GM12878 (cell line): ENCODE results near the gene TPCN1. TPM values are rescaled to one million over a fixed set of nuclear protein-coding genes. Genes with fewer than 3 reads are reported as not detected.

Experiments
- ATAC-seq: fragments of 200-7000 bp; cut with Tn5 transposase; 3 replicates; pipeline ENCODE4 v1.9.1; 2020; ENCODE audit warnings: mild to moderate bottlenecking, moderate library complexity
- BruUV-seq: library from RNA; stranded (reverse); fragments of 400-500 nt; replicated peaks from 2 replicates; lab custom pipeline; 2021; lab: Mats Ljungman, UMichigan
- CTCF ChIA-PET: fragments of 300-600 bp; sonication (Branson Sonifier 250); formaldehyde crosslinking; extraction: SDS; loops from one replicate; lab custom pipeline; 2021; ENCODE audit warnings: inconsistent platforms; lab: Yijun Ruan, JAX
- POLR2A ChIA-PET: fragments of 350-600 bp; formaldehyde crosslinking; extraction: SDS; loops from one replicate; lab custom pipeline; 2021; ENCODE audit warnings: inconsistent platforms; lab: Charles Lee
- RAD21 ChIA-PET: fragments of 300-600 bp; sonication (Branson Sonifier 250); formaldehyde crosslinking; loops from one replicate; lab custom pipeline; 2023; ENCODE audit warnings: antibody characterized with exemption; ENCODE audit not compliant: unreplicated experiment; lab: Charles Lee
- SMC1A ChIA-PET: fragments of 300-600 bp; sonication (Branson Sonifier 250); formaldehyde crosslinking; loops from one replicate; lab custom pipeline; 2023; ENCODE audit not compliant: unreplicated experiment, uncharacterized antibody; lab: Charles Lee
- DNase-seq: peaks from one replicate; pipeline ENCODE4 v3.0.0-alpha.2; 2011; ENCODE audit warnings: low read depth, low spot score
- FAIRE-seq: peaks from 3 replicates; lab custom pipeline; 2011; peaks lifted over from hg19 to GRCh38; lab: Jason Lieb, UNC
- H2AFZ ChIP-seq: 2 replicates; pipeline ENCODE4 v1.6.0; 2011; ENCODE audit warnings: low read depth, low read length, control low read depth; ENCODE audit not compliant: control insufficient read depth
- H3K27ac ChIP-seq: 2 replicates; pipeline ENCODE4 v1.5.1; 2011; ENCODE audit warnings: control low read depth; ENCODE audit not compliant: control insufficient read depth, insufficient read depth
- H3K27me3 ChIP-seq, 2 experiments: replicated peaks in 1 of 2; 2 replicates each; pipeline versions ENCODE4 v1.6.0 to v1.6.1; 2011; ENCODE audit warnings: low read length in 1 of 2; ENCODE audit not compliant: control insufficient read depth in 2 of 2, insufficient read depth in 2 of 2
- H3K36me3 ChIP-seq, 2 experiments: 2 replicates each; pipeline ENCODE4 v1.5.1; 2011; ENCODE audit warnings: low read length in 1 of 2; ENCODE audit not compliant: control insufficient read depth in 2 of 2, insufficient read depth in 2 of 2
- H3K4me1 ChIP-seq: 2 replicates; pipeline ENCODE4 v1.6.1; 2011; ENCODE audit warnings: mild to moderate bottlenecking, low read length, moderate library complexity, mixed read lengths; ENCODE audit not compliant: control insufficient read depth, insufficient read depth
- H3K4me2 ChIP-seq: 2 replicates; pipeline ENCODE4 v1.6.0; 2011; ENCODE audit warnings: control low read depth; ENCODE audit not compliant: control insufficient read depth, insufficient read depth
- H3K4me3 ChIP-seq: fragments of 200-600 bp; sonication (generic); 2 replicates; pipeline ENCODE4 v1.5.1; 2016
- H3K79me2 ChIP-seq: 2 replicates; pipeline ENCODE4 v1.6.0; 2011; ENCODE audit warnings: low read length; ENCODE audit not compliant: control insufficient read depth, insufficient read depth
- H3K9ac ChIP-seq: 2 replicates; pipeline ENCODE4 v1.8.0; 2011; ENCODE audit warnings: low read length, control low read depth, mixed read lengths; ENCODE audit not compliant: control insufficient read depth, insufficient read depth
- H3K9me3 ChIP-seq: replicated peaks from 3 replicates; pipeline ENCODE4 v1.5.1; 2011; ENCODE audit warnings: mild to moderate bottlenecking, low read length; ENCODE audit not compliant: control insufficient read depth, insufficient read depth
- H4K20me1 ChIP-seq: 2 replicates; pipeline ENCODE4 v1.6.0; 2011; ENCODE audit not compliant: control insufficient read depth, insufficient read depth
- EED ChIP-seq: sonication (generic); IDR thresholded peaks from 2 replicates; pipeline ENCODE4 v1.6.1; 2016; ENCODE audit warnings: antibody characterized with exemption, low read depth
- ETV6 ChIP-seq, 2 experiments: fragments of 450-650 bp in 1 of 2; IDR thresholded peaks in 1 of 2; conservative IDR thresholded peaks in 1 of 2; 2 replicates each; pipeline ENCODE4 v1.6.1; 2014; ENCODE audit warnings: antibody characterized with exemption in 1 of 2, borderline replicate concordance in 1 of 2, low read depth in 1 of 2, mild to moderate bottlenecking in 1 of 2, moderate library complexity in 1 of 2
- GABPA ChIP-seq: IDR thresholded peaks from 2 replicates; pipeline ENCODE4 v1.6.1; 2014; ENCODE audit warnings: antibody characterized with exemption, low read depth, mild to moderate bottlenecking, inconsistent platforms
- MYC ChIP-seq: IDR thresholded peaks from 2 replicates; pipeline ENCODE4 v1.6.1; 2011; ENCODE audit warnings: mild to moderate bottlenecking, low read length, moderate library complexity, inconsistent platforms; ENCODE audit not compliant: insufficient read depth, insufficient replicate concordance, insufficient read length, severe bottlenecking
- RAD21 ChIP-seq: IDR thresholded peaks from 2 replicates; pipeline ENCODE4 v1.6.1; 2011; ENCODE audit warnings: mild to moderate bottlenecking, low read depth, low read length, moderate library complexity; ENCODE audit not compliant: insufficient read depth
- RCOR1 ChIP-seq: conservative IDR thresholded peaks from 2 replicates; pipeline ENCODE4 v1.6.1; 2012; ENCODE audit warnings: low read depth, low read length, improper control_type of control experiment
- SREBF2 ChIP-seq: IDR thresholded peaks from 2 replicates; pipeline ENCODE4 v1.6.1; 2012; ENCODE audit warnings: mild to moderate bottlenecking, low read length
- SRF ChIP-seq, 2 experiments: IDR thresholded peaks; 2 replicates each; pipeline ENCODE4 v1.6.1; 2011; ENCODE audit warnings: low read depth in 2 of 2, low read length in 2 of 2, mild to moderate bottlenecking in 1 of 2, moderate library complexity in 1 of 2
- SUZ12 ChIP-seq: fragments of 200-600 bp; sonication (generic); IDR thresholded peaks from one replicate; pipeline ENCODE4 v1.6.1; 2018; ENCODE audit warnings: antibody characterized with exemption, mild to moderate bottlenecking; ENCODE audit not compliant: unreplicated experiment
- YBX1 ChIP-seq: fragments of 450-650 bp; IDR thresholded peaks from 2 replicates; pipeline ENCODE4 v1.6.1; 2016; ENCODE audit warnings: antibody characterized with exemption
- ZBED1 ChIP-seq: IDR thresholded peaks from 2 replicates; pipeline ENCODE4 v1.6.1; 2016; ENCODE audit warnings: borderline replicate concordance
- ZNF217 ChIP-seq: fragments of 450-650 bp; IDR thresholded peaks from 2 replicates; pipeline ENCODE4 v1.6.1; 2017; ENCODE audit warnings: antibody characterized with exemption, mild to moderate bottlenecking
- WGBS: methylation state at CpG from one replicate; pipeline ENCODE4 v1.1.6; 2016; ENCODE audit warnings: low lambda C conversion rate; ENCODE audit not compliant: insufficient replicate concordance, insufficient coverage; ENCODE audit errors: missing lambda C conversion rate; 5-methylcytosine and 5-hydroxymethylcytosine counted together
- in situ Hi-C: fragments of 300-500 bp; cut with MboI; formaldehyde crosslinking; loops from 9 replicates; pipeline ENCODE4 v1.14.3; 2018; ENCODE audit warnings: mixed read lengths
- intact Hi-C: fragments of 100-400 bp; cut with micrococcal nuclease; formaldehyde crosslinking; loops from one replicate; pipeline ENCODE4 v1.14.2; 2022; ENCODE audit not compliant: unreplicated experiment
- polyA plus RNA-seq, 11 experiments: library from polyadenylated mRNA; depleted of rRNA in 4 of 11; unstranded in 6 of 11; stranded (reverse) in 5 of 11; fragments of >200 nt; fragmentation: Nextera tagmentation in 4 of 11; fragmentation: Illumina TruSeq in 1 of 11; extraction: Ambion mirVana in 4 of 11; extraction: Trizol in 1 of 11; gene quantifications; 1 replicate in 1 of 11; 2 replicates in 10 of 11; pipeline versions ENCODE4 v1.2.1 to v1.2.3, GENCODE V29; 2011 to 2016; ENCODE audit warnings: inconsistent platforms in 2 of 11, missing spikeins in 2 of 11, low read depth in 1 of 11
- total RNA-seq, 4 experiments: library from RNA; depleted of rRNA in 3 of 4; stranded (reverse); fragments of >200 nt in 3 of 4; fragmentation: Illumina TruSeq in 1 of 4; extraction: Trizol in 1 of 4; gene quantifications; 2 replicates each; pipeline versions ENCODE4 v1.2.1 to v1.2.3, GENCODE V29; 2013 to 2021
- TF ChIP-seq, protein P1 (sequence below): fragments of 450-650 bp; IDR thresholded peaks from 2 replicates; pipeline ENCODE4 v1.6.1; 2014; ENCODE audit warnings: mild to moderate bottlenecking

TPCN1 gene
- total and polyA plus RNA-seq, 10 of the 15 experiments (the other 5 are each of a cell fraction or from before 2014, with no cell fraction given): 0.79 to 30.9 (median 19.4) TPM

DNA sequence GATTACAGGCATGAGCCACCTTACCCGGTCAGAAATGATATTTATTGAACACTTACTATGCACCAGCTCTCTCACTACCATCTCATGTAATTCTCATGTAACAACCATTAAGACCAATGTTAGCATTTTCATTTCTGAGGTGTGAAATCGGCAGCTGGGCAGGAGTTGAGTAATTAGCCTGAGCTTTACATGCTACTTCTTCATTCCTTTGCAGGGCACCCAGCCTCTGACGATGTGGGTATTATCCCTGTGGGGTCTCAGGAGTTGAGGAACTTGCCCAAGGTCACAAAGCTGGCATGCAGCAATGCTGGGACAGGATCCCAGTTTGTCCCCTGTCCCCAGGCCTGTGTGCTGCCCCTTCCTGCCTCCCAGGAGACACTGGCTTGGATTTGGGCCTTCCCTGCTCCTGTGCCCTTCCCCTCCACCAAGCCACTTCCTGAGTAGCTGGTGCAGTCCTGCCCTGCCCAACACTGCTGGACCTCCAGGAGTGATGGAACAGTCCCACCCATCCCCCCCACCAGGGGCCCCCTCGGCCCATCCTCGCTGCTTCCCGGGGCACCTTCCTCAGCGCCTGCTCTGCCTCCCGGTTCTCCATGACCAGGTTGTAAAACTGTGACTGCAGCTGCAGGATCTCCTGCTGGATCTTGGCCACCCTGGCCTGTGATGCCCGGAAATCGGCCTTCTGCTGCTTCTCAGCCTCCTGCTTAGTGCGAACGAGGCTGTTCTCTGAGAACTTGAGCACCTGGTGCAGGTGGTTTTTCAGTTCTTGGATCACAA, 21.1 kb upstream of the TPCN1 start:
- FAIRE-seq: no peak
- RAD21 ChIA-PET: interaction anchor here (0.6 to 0.9 kb wide), 2 partner anchors 9 to 33 kb away, joined by 3 read pairs; no protein-coding TSS in a partner anchor
- no peak overlapping the region for H3K4me2 ChIP-seq
- 94% methylated on average over 10 of the region's 12 CpGs for WGBS
- no TSS peak for BruUV-seq
- no peaks in the 10 kb centered on the region for H3K9me3 ChIP-seq
- DNase-seq: no peak
- no peak overlapping the region for H3K9ac ChIP-seq
- no peaks in the 10 kb centered on the region for H4K20me1 ChIP-seq
- peaks cover 14% of the 10 kb centered on the region for H3K4me1 ChIP-seq
- H3K27me3 ChIP-seq: no peaks in the 10 kb centered on the region
- no peaks in the 10 kb centered on the region for H3K36me3 ChIP-seq
- H3K4me3 ChIP-seq: no peak overlapping the region
- in situ Hi-C loops (loop anchor here (25.0 kb wide), 1 partner anchor 1763 kb away; no protein-coding TSS in a partner anchor), intact Hi-C loops (no loop called here)
- SMC1A ChIA-PET: interaction anchor here (0.6 to 1.9 kb wide), 7 partner anchors 10 to 225 kb away, joined by 3 to 6 read pairs (median 4); no protein-coding TSS in a partner anchor
- TF ChIP-seq EED (no peak), SREBF2 (no peak), ZNF217 (no peak), GABPA (no peak), RAD21 (no peak), MYC (no peak), YBX1 (no peak), ZBED1 (no peak), ETV6 (conservative IDR thresholded peaks at IDR 0.05 in 1 of 2, IDR thresholded peaks at IDR 0.05 in 1 of 2; ENCODE audit: borderline replicate concordance in 1 of 2, low read depth in 1 of 2) (no peak), RCOR1 (no peak), SRF (IDR thresholded peaks at IDR 0.05; ENCODE audit: low read depth in 2 of 2, low read length in 2 of 2) (no peak), SUZ12 (no peak)
- TF ChIP-seq, protein P1, sequence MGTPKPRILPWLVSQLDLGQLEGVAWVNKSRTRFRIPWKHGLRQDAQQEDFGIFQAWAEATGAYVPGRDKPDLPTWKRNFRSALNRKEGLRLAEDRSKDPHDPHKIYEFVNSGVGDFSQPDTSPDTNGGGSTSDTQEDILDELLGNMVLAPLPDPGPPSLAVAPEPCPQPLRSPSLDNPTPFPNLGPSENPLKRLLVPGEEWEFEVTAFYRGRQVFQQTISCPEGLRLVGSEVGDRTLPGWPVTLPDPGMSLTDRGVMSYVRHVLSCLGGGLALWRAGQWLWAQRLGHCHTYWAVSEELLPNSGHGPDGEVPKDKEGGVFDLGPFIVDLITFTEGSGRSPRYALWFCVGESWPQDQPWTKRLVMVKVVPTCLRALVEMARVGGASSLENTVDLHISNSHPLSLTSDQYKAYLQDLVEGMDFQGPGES: no peak
- ATAC-seq: no peak
- CTCF ChIA-PET: interaction anchor here (0.8 to 1.8 kb wide), 3 partner anchors 17 to 222 kb away, joined by 3 to 6 read pairs (median 5); partner anchors contain the start of gene SDSL
- POLR2A ChIA-PET: interaction anchor here (0.6 to 1.3 kb wide), 5 partner anchors 10 to 65 kb away, joined by 3 to 5 read pairs (median 4); partner anchors contain the start of gene RITA1
- H3K27ac ChIP-seq: no peak overlapping the region
- H2AFZ ChIP-seq: no peak overlapping the region
- no peaks in the 10 kb centered on the region for H3K79me2 ChIP-seq
